ENCODE measurements around the gene ATXN1.

GRCh38 chr6:16777794-16778193, 16.5 kb upstream of the ATXN1 start:
- TF ChIP-seq EZH2 (IDR thresholded peaks at IDR 0.05; ENCODE audit: insufficient read depth, poor library complexity, severe bottlenecking), result no peak
- no peak for TF ChIP-seq EZH2phosphoT487 (IDR thresholded peaks at IDR 0.05; ENCODE audit: insufficient read depth, low read depth)

Data from GM23248 (cell line).